ENCODE results near the gene ST3GAL3. TPM values are rescaled to one million over a fixed set of nuclear protein-coding genes. Genes with fewer than 3 reads are reported as not detected.

Gene ST3GAL3
- polyA plus RNA-seq, 1 of the 3 experiments (the other 2 are of a cell fraction) = 20.6 TPM

DNA sequence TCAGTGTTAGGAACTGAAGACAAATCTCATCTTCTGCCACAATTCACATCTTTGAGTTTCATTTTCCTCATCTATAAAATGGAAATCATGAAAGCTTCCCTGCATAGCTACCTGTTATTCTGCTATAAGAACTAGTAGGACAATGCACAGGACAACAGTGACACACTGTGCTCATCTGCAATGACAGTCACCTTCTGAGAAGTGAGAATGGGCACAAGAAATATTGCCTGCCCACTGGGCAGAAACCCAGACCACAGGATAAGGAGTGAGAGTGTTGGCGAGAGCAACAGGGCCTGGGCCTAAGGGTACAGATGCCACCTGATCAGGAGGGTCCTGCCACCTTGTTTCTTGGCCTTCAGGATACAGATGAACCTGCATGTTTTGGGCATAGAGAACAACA lies 203.0 kb downstream of the ST3GAL3 start:
- Histone ChIP-seq H3K4me3 (ENCODE audit: low read depth in 2 of 2, low read length in 1 of 2) (no peak overlapping the region), H3K27ac (ENCODE audit: low read depth in 2 of 2, low read length in 1 of 2) (peak overlapping the region in 1 of 2 experiments; percentile 60; a peak in 1 of 4 replicates), H3K36me3 (replicated peaks in 1 of 2; ENCODE audit: control insufficient read depth in 1 of 2, insufficient read depth in 2 of 2, low read length in 1 of 2) (peaks cover 0 to 4% of the 10 kb centered on the region in 2 experiments), H3K4me2 (no peak overlapping the region), H3K9me2 (no peaks in the 10 kb centered on the region), H4K20me1 (ENCODE audit: insufficient read depth) (no peaks in the 10 kb centered on the region), H3K9ac (no peak overlapping the region), H2AFZ (ENCODE audit: low read depth) (no peak overlapping the region), H3K9me3 (no peaks in the 10 kb centered on the region), H3K27me3 (ENCODE audit: insufficient read depth) (no peaks in the 10 kb centered on the region), H3F3A (replicated peaks; ENCODE audit: insufficient read depth) (no peaks in the 10 kb centered on the region), H3K4me1 (ENCODE audit: control insufficient read depth in 1 of 2, insufficient read depth in 2 of 2, low read depth in 1 of 2, low read length in 1 of 2) (peaks cover 14 to 43% of the 10 kb centered on the region in 2 experiments; a peak in 3 of 4 replicates), H3K79me2 (ENCODE audit: insufficient read depth) (no peaks in the 10 kb centered on the region)
- TF ChIP-seq, protein P1, sequence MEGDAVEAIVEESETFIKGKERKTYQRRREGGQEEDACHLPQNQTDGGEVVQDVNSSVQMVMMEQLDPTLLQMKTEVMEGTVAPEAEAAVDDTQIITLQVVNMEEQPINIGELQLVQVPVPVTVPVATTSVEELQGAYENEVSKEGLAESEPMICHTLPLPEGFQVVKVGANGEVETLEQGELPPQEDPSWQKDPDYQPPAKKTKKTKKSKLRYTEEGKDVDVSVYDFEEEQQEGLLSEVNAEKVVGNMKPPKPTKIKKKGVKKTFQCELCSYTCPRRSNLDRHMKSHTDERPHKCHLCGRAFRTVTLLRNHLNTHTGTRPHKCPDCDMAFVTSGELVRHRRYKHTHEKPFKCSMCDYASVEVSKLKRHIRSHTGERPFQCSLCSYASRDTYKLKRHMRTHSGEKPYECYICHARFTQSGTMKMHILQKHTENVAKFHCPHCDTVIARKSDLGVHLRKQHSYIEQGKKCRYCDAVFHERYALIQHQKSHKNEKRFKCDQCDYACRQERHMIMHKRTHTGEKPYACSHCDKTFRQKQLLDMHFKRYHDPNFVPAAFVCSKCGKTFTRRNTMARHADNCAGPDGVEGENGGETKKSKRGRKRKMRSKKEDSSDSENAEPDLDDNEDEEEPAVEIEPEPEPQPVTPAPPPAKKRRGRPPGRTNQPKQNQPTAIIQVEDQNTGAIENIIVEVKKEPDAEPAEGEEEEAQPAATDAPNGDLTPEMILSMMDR (IDR thresholded peaks at IDR 0.05) = no peak
- no peak for TF ChIP-seq EZH2phosphoT487 (IDR thresholded peaks at IDR 0.05; ENCODE audit: borderline replicate concordance, low read depth)
- TF ChIP-seq RAD21 (IDR thresholded peaks at IDR 0.05; ENCODE audit: low read length) = peak; percentile 23; the same call in 1 of the 2 replicates
- TF ChIP-seq, protein P2, sequence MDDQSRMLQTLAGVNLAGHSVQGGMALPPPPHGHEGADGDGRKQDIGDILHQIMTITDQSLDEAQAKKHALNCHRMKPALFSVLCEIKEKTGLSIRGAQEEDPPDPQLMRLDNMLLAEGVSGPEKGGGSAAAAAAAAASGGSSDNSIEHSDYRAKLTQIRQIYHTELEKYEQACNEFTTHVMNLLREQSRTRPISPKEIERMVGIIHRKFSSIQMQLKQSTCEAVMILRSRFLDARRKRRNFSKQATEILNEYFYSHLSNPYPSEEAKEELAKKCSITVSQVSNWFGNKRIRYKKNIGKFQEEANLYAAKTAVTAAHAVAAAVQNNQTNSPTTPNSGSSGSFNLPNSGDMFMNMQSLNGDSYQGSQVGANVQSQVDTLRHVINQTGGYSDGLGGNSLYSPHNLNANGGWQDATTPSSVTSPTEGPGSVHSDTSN (IDR thresholded peaks at IDR 0.05) = no peak
- TF ChIP-seq FOXM1 (IDR thresholded peaks at IDR 0.05; ENCODE audit: low read depth) = no peak
- ChIA-PET POLR2A (no interaction called here), CTCF (interaction anchor here (1.0 to 16.3 kb wide), 4 partner anchors 20 to 145 kb away, joined by 3 to 175 read pairs (median 16); partner anchors contain the start of gene ARTN)
- 89% methylated on average over 1 of the region's 1 CpG for WGBS (ENCODE audit: low lambda C conversion rate)
- DNase-seq = no peak

DNA sequence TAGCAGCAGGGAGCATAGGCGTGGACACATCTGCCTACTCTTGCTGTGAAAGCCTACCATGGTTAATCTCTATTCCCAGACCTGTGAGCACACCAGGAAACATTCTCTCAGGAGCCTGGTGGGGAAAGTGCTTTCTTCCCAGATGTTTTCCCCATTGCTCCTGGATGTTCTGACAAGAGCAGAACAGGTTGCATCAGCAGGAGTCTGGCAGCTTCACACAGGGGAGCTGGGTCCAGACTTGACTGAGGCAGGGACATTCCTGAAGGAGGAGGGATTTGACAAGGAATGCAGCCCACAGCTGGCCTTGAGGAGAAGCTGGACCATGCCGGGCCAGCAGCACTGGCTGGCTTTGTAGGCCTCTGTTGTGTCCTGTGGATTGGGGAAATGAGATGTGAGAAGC lies 205.3 kb downstream of the ST3GAL3 start:
- peaks cover 0 to 4% of the 10 kb centered on the region in 2 experiments for H3K36me3 ChIP-seq (replicated peaks in 1 of 2; ENCODE audit: control insufficient read depth in 1 of 2, insufficient read depth in 2 of 2, low read length in 1 of 2)
- no peaks in the 10 kb centered on the region for H4K20me1 ChIP-seq (ENCODE audit: insufficient read depth)
- no peak overlapping the region for H3K9ac ChIP-seq
- WGBS (ENCODE audit: low lambda C conversion rate) = 100% methylated on average over 1 of the region's 2 CpGs
- H3K27me3 ChIP-seq (ENCODE audit: insufficient read depth) = no peaks in the 10 kb centered on the region
- ChIA-PET POLR2A (interaction anchor here (1.0 to 1.9 kb wide), 4 partner anchors 13 to 58 kb away, joined by 3 to 6 read pairs (median 4); partner anchors contain the start of gene DPH2), CTCF (interaction anchor here (0.8 to 16.3 kb wide), 5 partner anchors 10 to 148 kb away, joined by 3 to 175 read pairs (median 4); partner anchors contain the start of gene ARTN)
- no peak overlapping the region for H3K4me3 ChIP-seq (ENCODE audit: low read depth in 2 of 2, low read length in 1 of 2)
- peaks cover 14 to 43% of the 10 kb centered on the region in 2 experiments; a peak in 3 of 4 replicates for H3K4me1 ChIP-seq (ENCODE audit: control insufficient read depth in 1 of 2, insufficient read depth in 2 of 2, low read depth in 1 of 2, low read length in 1 of 2)
- H2AFZ ChIP-seq (ENCODE audit: low read depth) = no peak overlapping the region
- H3F3A ChIP-seq (replicated peaks; ENCODE audit: insufficient read depth) = peaks cover 7% of the 10 kb centered on the region
- H3K9me3 ChIP-seq = no peaks in the 10 kb centered on the region
- no peak for TF ChIP-seq ELF1 (IDR thresholded peaks at IDR 0.05)
- H3K27ac ChIP-seq (ENCODE audit: low read depth in 2 of 2, low read length in 1 of 2) = peak overlapping the region in 1 of 2 experiments; percentile 82; a peak in 2 of 4 replicates
- DNase-seq = no peak
- no peak overlapping the region for H3K4me2 ChIP-seq
- no peaks in the 10 kb centered on the region for H3K79me2 ChIP-seq (ENCODE audit: insufficient read depth)
- H3K9me2 ChIP-seq = no peaks in the 10 kb centered on the region

DNA sequence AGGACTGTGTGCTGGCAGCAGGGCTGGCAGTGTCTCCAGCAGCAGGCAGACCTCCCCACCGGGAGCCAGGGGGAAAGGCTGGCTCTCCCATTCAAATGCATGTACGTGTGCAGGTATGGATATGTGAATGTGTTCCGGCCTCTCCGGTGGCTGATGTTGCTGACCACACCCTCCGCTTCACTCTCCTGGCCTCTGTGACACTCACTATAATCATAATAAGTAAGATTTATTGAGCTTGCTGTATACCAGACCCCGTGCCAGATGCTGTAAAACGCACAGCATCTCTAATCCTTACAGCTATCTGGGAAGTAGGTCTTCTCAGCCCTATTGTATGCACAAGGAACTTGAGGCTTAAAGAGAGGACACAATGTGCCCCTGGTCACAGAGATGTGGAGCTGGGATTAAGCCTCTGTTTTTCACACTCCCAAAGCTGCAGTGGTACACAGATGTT lies 205.7 kb downstream of the ST3GAL3 start:
- Histone ChIP-seq H3K79me2 (ENCODE audit: insufficient read depth) (no peaks in the 10 kb centered on the region), H3K36me3 (replicated peaks in 1 of 2; ENCODE audit: control insufficient read depth in 1 of 2, insufficient read depth in 2 of 2, low read length in 1 of 2) (peaks cover 0 to 4% of the 10 kb centered on the region in 2 experiments), H4K20me1 (ENCODE audit: insufficient read depth) (no peaks in the 10 kb centered on the region), H3K9me2 (no peaks in the 10 kb centered on the region), H3K9me3 (no peaks in the 10 kb centered on the region), H3K9ac (no peak overlapping the region), H3K27me3 (ENCODE audit: insufficient read depth) (no peaks in the 10 kb centered on the region), H3K4me3 (ENCODE audit: low read depth in 2 of 2, low read length in 1 of 2) (no peak overlapping the region), H3K27ac (ENCODE audit: low read depth in 2 of 2, low read length in 1 of 2) (peak overlapping the region in 1 of 2 experiments; percentile 82; a peak in 2 of 4 replicates), H3K4me1 (ENCODE audit: control insufficient read depth in 1 of 2, insufficient read depth in 2 of 2, low read depth in 1 of 2, low read length in 1 of 2) (peaks cover 14 to 43% of the 10 kb centered on the region in 2 experiments; a peak in 3 of 4 replicates), H3K4me2 (no peak overlapping the region), H3F3A (replicated peaks; ENCODE audit: insufficient read depth) (peaks cover 7% of the 10 kb centered on the region), H2AFZ (ENCODE audit: low read depth) (no peak overlapping the region)
- ChIA-PET CTCF (interaction anchor here (0.6 to 16.3 kb wide), 6 partner anchors 20 to 352 kb away, joined by 3 to 175 read pairs (median 3); partner anchors contain the start of gene ARTN), POLR2A (interaction anchor here (0.6 to 1.9 kb wide), 5 partner anchors 13 to 247 kb away, joined by 3 to 6 read pairs (median 3); no protein-coding TSS in a partner anchor)
- 70% methylated on average over 3 of the region's 7 CpGs for WGBS (ENCODE audit: low lambda C conversion rate)
- TF ChIP-seq RAD21 (IDR thresholded peaks at IDR 0.05; ENCODE audit: low read length) = 0 out of 2 replicates have a peak, but pooled peaks have one; percentile 8
- no peak for TF ChIP-seq MEF2A (IDR thresholded peaks at IDR 0.05; ENCODE audit: borderline replicate concordance, low read depth)
- TF ChIP-seq FOSL2 (IDR thresholded peaks at IDR 0.05; ENCODE audit: borderline replicate concordance, low read depth) = no peak
- TF ChIP-seq EP300 (IDR thresholded peaks at IDR 0.05; ENCODE audit: borderline replicate concordance in 1 of 2, low read depth in 1 of 2, low read length in 1 of 2) = peak in 1 of 2 experiments; percentile 54; a peak in 1 of 4 replicates
- TF ChIP-seq GATA2 (CRISPR knock-in tag; IDR thresholded peaks at IDR 0.05) = peak; percentile 57; the same call in 1 of the 2 replicates
- TF ChIP-seq, protein P3, sequence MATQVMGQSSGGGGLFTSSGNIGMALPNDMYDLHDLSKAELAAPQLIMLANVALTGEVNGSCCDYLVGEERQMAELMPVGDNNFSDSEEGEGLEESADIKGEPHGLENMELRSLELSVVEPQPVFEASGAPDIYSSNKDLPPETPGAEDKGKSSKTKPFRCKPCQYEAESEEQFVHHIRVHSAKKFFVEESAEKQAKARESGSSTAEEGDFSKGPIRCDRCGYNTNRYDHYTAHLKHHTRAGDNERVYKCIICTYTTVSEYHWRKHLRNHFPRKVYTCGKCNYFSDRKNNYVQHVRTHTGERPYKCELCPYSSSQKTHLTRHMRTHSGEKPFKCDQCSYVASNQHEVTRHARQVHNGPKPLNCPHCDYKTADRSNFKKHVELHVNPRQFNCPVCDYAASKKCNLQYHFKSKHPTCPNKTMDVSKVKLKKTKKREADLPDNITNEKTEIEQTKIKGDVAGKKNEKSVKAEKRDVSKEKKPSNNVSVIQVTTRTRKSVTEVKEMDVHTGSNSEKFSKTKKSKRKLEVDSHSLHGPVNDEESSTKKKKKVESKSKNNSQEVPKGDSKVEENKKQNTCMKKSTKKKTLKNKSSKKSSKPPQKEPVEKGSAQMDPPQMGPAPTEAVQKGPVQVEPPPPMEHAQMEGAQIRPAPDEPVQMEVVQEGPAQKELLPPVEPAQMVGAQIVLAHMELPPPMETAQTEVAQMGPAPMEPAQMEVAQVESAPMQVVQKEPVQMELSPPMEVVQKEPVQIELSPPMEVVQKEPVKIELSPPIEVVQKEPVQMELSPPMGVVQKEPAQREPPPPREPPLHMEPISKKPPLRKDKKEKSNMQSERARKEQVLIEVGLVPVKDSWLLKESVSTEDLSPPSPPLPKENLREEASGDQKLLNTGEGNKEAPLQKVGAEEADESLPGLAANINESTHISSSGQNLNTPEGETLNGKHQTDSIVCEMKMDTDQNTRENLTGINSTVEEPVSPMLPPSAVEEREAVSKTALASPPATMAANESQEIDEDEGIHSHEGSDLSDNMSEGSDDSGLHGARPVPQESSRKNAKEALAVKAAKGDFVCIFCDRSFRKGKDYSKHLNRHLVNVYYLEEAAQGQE (IDR thresholded peaks at IDR 0.05; ENCODE audit: low read depth, low read length) = no peak
- DNase-seq = peak; percentile 56

Data from SK-N-SH (cell line).